SK-N-SH (cell line): Measurements from ENCODE around the gene CMYA5. TPM values are rescaled to one million over a fixed set of nuclear protein-coding genes. Genes with fewer than 3 reads are reported as not detected.

Experiments
- CTCF ChIA-PET: fragments of 300-600, 350-600 bp; formaldehyde crosslinking; extraction: SDS; loops from one replicate; lab custom pipeline; 2021; lab: Yijun Ruan, JAX
- POLR2A ChIA-PET: fragments of 350-600 bp; sonication (Branson Sonifier 250); formaldehyde crosslinking; extraction: SDS; loops from one replicate; lab custom pipeline; 2020; ENCODE audit warnings: antibody characterized with exemption, inconsistent platforms; lab: Yijun Ruan, JAX
- DNase-seq: peaks from one replicate; pipeline ENCODE4 v3.0.0; 2012
- H2AFZ ChIP-seq: fragments of 200-600 bp; sonication (generic); 2 replicates; pipeline ENCODE4 v1.8.1; 2016; ENCODE audit warnings: antibody characterized with exemption, mild to moderate bottlenecking, low read depth
- H3F3A ChIP-seq: fragments of 200-600 bp; sonication (generic); replicated peaks from 2 replicates; pipeline ENCODE3; 2016; ENCODE audit warnings: antibody characterized with exemption, mild to moderate bottlenecking; ENCODE audit not compliant: insufficient read depth
- H3K27ac ChIP-seq, 2 experiments: fragments of 200-500 bp in 1 of 2; fragments of 200-600 bp in 1 of 2; sonication (Bioruptor generic) in 1 of 2; sonication (generic), shearing (Covaris generic) in 1 of 2; 2 replicates each; pipeline versions ENCODE4 v1.5.1 to v1.6.1; 2014 to 2016; ENCODE audit warnings: low read depth in 2 of 2, inconsistent platforms in 1 of 2, low read length in 1 of 2, mild to moderate bottlenecking in 1 of 2, mixed read lengths in 1 of 2
- H3K27me3 ChIP-seq: fragments of 200-600 bp; sonication (generic), shearing (Covaris generic); 2 replicates; pipeline ENCODE4 v1.6.1; 2016; ENCODE audit warnings: mixed run types; ENCODE audit not compliant: insufficient read depth
- H3K36me3 ChIP-seq, 2 experiments: fragments of 200-500 bp in 1 of 2; fragments of 200-600 bp in 1 of 2; sonication (Bioruptor generic) in 1 of 2; sonication (generic) in 1 of 2; replicated peaks in 1 of 2; 2 replicates each; pipeline versions ENCODE3 to v1.5.1; 2014 to 2016; ENCODE audit warnings: low read length in 1 of 2, mild to moderate bottlenecking in 1 of 2; ENCODE audit not compliant: insufficient read depth in 2 of 2, control insufficient read depth in 1 of 2
- H3K4me1 ChIP-seq, 2 experiments: fragments of 200-500 bp in 1 of 2; fragments of 200-600 bp in 1 of 2; sonication (Bioruptor generic) in 1 of 2; sonication (generic), shearing (Covaris generic) in 1 of 2; 2 replicates each; pipeline versions ENCODE4 v1.5.1 to v1.6.1; 2014 to 2016; ENCODE audit warnings: low read depth in 1 of 2, low read length in 1 of 2, mixed run types in 1 of 2; ENCODE audit not compliant: insufficient read depth in 2 of 2, control insufficient read depth in 1 of 2
- H3K4me2 ChIP-seq: fragments of 200-600 bp; sonication (generic), shearing (Covaris generic); 2 replicates; pipeline ENCODE4 v1.6.1; 2017; ENCODE audit warnings: mixed run types
- H3K4me3 ChIP-seq, 2 experiments: fragments of 200-500 bp in 1 of 2; fragments of 200-600 bp in 1 of 2; sonication (Bioruptor generic) in 1 of 2; sonication (generic), shearing (Covaris generic) in 1 of 2; 2 replicates each; pipeline versions ENCODE4 v1.5.1 to v1.8.1; 2014 to 2016; ENCODE audit warnings: low read depth in 2 of 2, inconsistent platforms in 1 of 2, low read length in 1 of 2, mild to moderate bottlenecking in 1 of 2, mixed read lengths in 1 of 2, moderate library complexity in 1 of 2
- H3K79me2 ChIP-seq: fragments of 200-600 bp; sonication (generic); 2 replicates; pipeline ENCODE4 v1.8.1; 2017; ENCODE audit warnings: mild to moderate bottlenecking; ENCODE audit not compliant: insufficient read depth
- H3K9ac ChIP-seq: fragments of 200-600 bp; sonication (generic); 2 replicates; pipeline ENCODE4 v1.6.1; 2017; ENCODE audit warnings: mixed run types
- H3K9me2 ChIP-seq: fragments of 200-600 bp; sonication (generic); 2 replicates; pipeline ENCODE4 v1.6.1; 2017; ENCODE audit warnings: mixed run types
- H3K9me3 ChIP-seq: fragments of 200-600 bp; sonication (generic); 2 replicates; pipeline ENCODE4 v1.6.1; 2017; ENCODE audit warnings: mixed run types, mild to moderate bottlenecking, moderate library complexity
- H4K20me1 ChIP-seq: fragments of 200-600 bp; sonication (generic); 2 replicates; pipeline ENCODE4 v1.6.1; 2017; ENCODE audit warnings: mild to moderate bottlenecking, mixed run types; ENCODE audit not compliant: insufficient read depth
- CHD2 ChIP-seq: fragments of 150-350 bp; IDR thresholded peaks from 2 replicates; pipeline ENCODE4 v1.6.1; 2018; ENCODE audit warnings: low read length; ENCODE audit not compliant: partially characterized antibody
- ELF1 ChIP-seq: IDR thresholded peaks from 2 replicates; pipeline ENCODE4 v1.4.0; 2012
- FOXJ3 ChIP-seq: sonication (generic); formaldehyde crosslinking; IDR thresholded peaks from 2 replicates; pipeline ENCODE4 v1.5.1; 2020; ENCODE audit warnings: mild to moderate bottlenecking, missing genetic modification reagents
- GABPA ChIP-seq: IDR thresholded peaks from 2 replicates; pipeline ENCODE4 v1.4.0; 2012; ENCODE audit warnings: low read depth, mild to moderate bottlenecking
- GATA2 ChIP-seq: sonication (generic); formaldehyde crosslinking; IDR thresholded peaks from 2 replicates; pipeline ENCODE4 v1.5.0; 2020; ENCODE audit warnings: mild to moderate bottlenecking, missing genetic modification reagents
- NRF1 ChIP-seq: IDR thresholded peaks from 2 replicates; pipeline ENCODE4 v1.6.1; 2012; ENCODE audit warnings: low read depth, mild to moderate bottlenecking, low read length
- RAD21 ChIP-seq: IDR thresholded peaks from 2 replicates; pipeline ENCODE4 v1.6.1; 2012; ENCODE audit warnings: mild to moderate bottlenecking, low read length
- RCOR1 ChIP-seq: fragments of 150-350 bp; IDR thresholded peaks from 2 replicates; pipeline ENCODE4 v1.6.1; 2017; ENCODE audit warnings: antibody characterized with exemption, low read length
- SIN3A ChIP-seq: IDR thresholded peaks from 2 replicates; pipeline ENCODE4 v1.6.1; 2012; ENCODE audit warnings: low read depth, mild to moderate bottlenecking, low read length, moderate library complexity, borderline replicate concordance
- TEAD4 ChIP-seq: IDR thresholded peaks from 2 replicates; pipeline ENCODE4 v1.4.0; 2012; ENCODE audit warnings: mild to moderate bottlenecking, borderline replicate concordance; ENCODE audit not compliant: insufficient read depth
- WGBS: methylation state at CpG from one replicate; pipeline ENCODE4 v1.1.6; 2017; ENCODE audit warnings: low lambda C conversion rate; 5-methylcytosine and 5-hydroxymethylcytosine counted together
- polyA plus RNA-seq, 3 experiments: library from polyadenylated mRNA; depleted of rRNA; stranded (reverse); fragments of >200 nt; gene quantifications; 2 replicates each; pipeline ENCODE4 v1.2.3, GENCODE V29; 2012
- TF ChIP-seq, protein P1 (sequence below): IDR thresholded peaks from 2 replicates; pipeline ENCODE4 v1.4.0; 2012; ENCODE audit warnings: low read depth, borderline replicate concordance
- TF ChIP-seq, protein P2 (sequence below): fragments of 150-350 bp; IDR thresholded peaks from 2 replicates; pipeline ENCODE4 v1.6.1; 2017; ENCODE audit warnings: antibody characterized with exemption, low read length, low read depth, borderline replicate concordance
- TF ChIP-seq, protein P3 (sequence below): IDR thresholded peaks from 2 replicates; pipeline ENCODE4 v1.4.0; 2012; ENCODE audit warnings: low read depth, borderline replicate concordance
- TF ChIP-seq, protein P4 (sequence below): IDR thresholded peaks from 2 replicates; pipeline ENCODE4 v1.4.0; 2012; ENCODE audit warnings: low read depth

The CMYA5 gene
- polyA plus RNA-seq, 1 of the 3 experiments (the other 2 are of a cell fraction): 0.12 TPM

DNA sequence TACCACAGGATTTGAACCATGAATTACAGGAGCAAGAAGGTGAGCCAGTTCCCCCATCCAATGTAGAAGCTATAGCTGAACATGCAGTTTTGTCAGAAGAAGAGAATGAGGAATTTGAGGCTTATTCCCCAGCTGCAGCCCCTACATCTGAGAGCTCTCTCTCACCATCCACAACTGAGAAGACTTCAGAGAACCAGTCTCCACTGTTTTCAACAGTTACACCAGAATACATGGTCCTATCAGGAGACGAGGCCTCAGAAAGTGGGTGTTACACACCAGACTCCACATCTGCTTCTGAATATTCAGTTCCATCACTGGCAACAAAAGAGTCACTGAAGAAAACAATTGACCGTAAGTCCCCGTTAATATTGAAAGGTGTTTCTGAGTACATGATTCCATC lies 40.9 kb downstream of the CMYA5 start:
- Histone ChIP-seq H3K4me2 (no peak overlapping the region), H3K9me3 (no peaks in the 10 kb centered on the region), H3F3A (no peaks in the 10 kb centered on the region), H3K27me3 (peaks cover 15% of the 10 kb centered on the region; the same call in 1 of the 2 replicates), H3K36me3 (no peaks in the 10 kb centered on the region), H3K4me1 (no peaks in the 10 kb centered on the region), H4K20me1 (no peaks in the 10 kb centered on the region), H3K27ac (no peak overlapping the region), H3K4me3 (no peak overlapping the region), H2AFZ (no peak overlapping the region), H3K9me2 (no peaks in the 10 kb centered on the region), H3K9ac (no peak overlapping the region), H3K79me2 (no peaks in the 10 kb centered on the region)
- TF ChIP-seq TEAD4: no peak
- TF ChIP-seq, protein P1, sequence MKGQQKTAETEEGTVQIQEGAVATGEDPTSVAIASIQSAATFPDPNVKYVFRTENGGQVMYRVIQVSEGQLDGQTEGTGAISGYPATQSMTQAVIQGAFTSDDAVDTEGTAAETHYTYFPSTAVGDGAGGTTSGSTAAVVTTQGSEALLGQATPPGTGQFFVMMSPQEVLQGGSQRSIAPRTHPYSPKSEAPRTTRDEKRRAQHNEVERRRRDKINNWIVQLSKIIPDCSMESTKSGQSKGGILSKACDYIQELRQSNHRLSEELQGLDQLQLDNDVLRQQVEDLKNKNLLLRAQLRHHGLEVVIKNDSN: no peak
- TF ChIP-seq FOXJ3 (CRISPR knock-in tag): no peak
- TF ChIP-seq, protein P2, sequence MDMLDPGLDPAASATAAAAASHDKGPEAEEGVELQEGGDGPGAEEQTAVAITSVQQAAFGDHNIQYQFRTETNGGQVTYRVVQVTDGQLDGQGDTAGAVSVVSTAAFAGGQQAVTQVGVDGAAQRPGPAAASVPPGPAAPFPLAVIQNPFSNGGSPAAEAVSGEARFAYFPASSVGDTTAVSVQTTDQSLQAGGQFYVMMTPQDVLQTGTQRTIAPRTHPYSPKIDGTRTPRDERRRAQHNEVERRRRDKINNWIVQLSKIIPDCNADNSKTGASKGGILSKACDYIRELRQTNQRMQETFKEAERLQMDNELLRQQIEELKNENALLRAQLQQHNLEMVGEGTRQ: no peak
- no peak for TF ChIP-seq SIN3A
- no peak for TF ChIP-seq NRF1
- DNase-seq: no peak
- ChIA-PET POLR2A (no interaction called here), CTCF (no interaction called here)
- 56% methylated on average over 3 of the region's 3 CpGs for WGBS

DNA sequence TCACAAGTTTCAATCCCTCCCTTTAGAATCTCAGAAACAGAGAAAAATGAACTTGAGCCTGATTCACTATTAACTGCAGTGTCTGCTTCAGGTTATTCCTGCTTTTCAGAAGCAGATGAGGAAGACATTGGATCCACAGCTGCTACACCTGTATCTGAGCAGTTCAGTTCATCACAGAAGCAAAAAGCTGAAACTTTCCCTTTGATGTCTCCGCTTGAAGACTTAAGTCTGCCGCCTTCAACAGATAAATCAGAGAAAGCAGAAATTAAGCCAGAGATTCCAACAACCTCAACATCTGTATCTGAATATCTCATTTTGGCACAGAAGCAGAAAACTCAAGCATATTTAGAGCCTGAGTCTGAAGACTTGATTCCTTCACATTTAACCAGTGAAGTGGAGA lies 42.1 kb downstream of the CMYA5 start:
- peaks cover 15% of the 10 kb centered on the region; the same call in 1 of the 2 replicates for H3K27me3 ChIP-seq
- no peaks in the 10 kb centered on the region for H3K36me3 ChIP-seq
- 88% methylated on average over 2 of the region's 2 CpGs for WGBS
- ChIA-PET CTCF (interaction anchor here (1.2 kb wide), 1 partner anchor 126 kb away, joined by 3 read pairs; no protein-coding TSS in a partner anchor), POLR2A (no interaction called here)
- no peak for DNase-seq
- no peak overlapping the region for H3K4me2 ChIP-seq
- no peaks in the 10 kb centered on the region for H3K4me1 ChIP-seq
- no peaks in the 10 kb centered on the region for H3K79me2 ChIP-seq
- H3K9ac ChIP-seq: no peak overlapping the region
- H3K4me3 ChIP-seq: no peak overlapping the region
- no peaks in the 10 kb centered on the region for H3F3A ChIP-seq
- H2AFZ ChIP-seq: no peak overlapping the region
- H3K9me3 ChIP-seq: no peaks in the 10 kb centered on the region
- TF ChIP-seq, protein P2: no peak
- TF ChIP-seq RAD21: no peak
- no peak for TF ChIP-seq RCOR1
- no peak for TF ChIP-seq GABPA
- no peak for TF ChIP-seq ELF1
- TF ChIP-seq, protein P3, sequence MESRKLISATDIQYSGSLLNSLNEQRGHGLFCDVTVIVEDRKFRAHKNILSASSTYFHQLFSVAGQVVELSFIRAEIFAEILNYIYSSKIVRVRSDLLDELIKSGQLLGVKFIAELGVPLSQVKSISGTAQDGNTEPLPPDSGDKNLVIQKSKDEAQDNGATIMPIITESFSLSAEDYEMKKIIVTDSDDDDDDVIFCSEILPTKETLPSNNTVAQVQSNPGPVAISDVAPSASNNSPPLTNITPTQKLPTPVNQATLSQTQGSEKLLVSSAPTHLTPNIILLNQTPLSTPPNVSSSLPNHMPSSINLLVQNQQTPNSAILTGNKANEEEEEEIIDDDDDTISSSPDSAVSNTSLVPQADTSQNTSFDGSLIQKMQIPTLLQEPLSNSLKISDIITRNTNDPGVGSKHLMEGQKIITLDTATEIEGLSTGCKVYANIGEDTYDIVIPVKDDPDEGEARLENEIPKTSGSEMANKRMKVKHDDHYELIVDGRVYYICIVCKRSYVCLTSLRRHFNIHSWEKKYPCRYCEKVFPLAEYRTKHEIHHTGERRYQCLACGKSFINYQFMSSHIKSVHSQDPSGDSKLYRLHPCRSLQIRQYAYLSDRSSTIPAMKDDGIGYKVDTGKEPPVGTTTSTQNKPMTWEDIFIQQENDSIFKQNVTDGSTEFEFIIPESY: no peak
- TF ChIP-seq GATA2 (CRISPR knock-in tag): no peak
- TF ChIP-seq, protein P4, sequence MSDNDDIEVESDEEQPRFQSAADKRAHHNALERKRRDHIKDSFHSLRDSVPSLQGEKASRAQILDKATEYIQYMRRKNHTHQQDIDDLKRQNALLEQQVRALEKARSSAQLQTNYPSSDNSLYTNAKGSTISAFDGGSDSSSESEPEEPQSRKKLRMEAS: no peak
- TF ChIP-seq CHD2: no peak
- no peak overlapping the region for H3K27ac ChIP-seq
- H3K9me2 ChIP-seq: no peaks in the 10 kb centered on the region
- H4K20me1 ChIP-seq: no peaks in the 10 kb centered on the region
